HFF-Myc (cell line): ENCODE data around the gene INF2.
"Not testable (repeated sequence)": the region's sequence is repeated elsewhere in the genome, so short reads cannot be mapped to it uniquely, and the experiment has no call there.

Experiments
- DNase-seq: peaks from one replicate; pipeline ENCODE4 v3.0.0-alpha.2; 2011; ENCODE audit warnings: low read depth; ENCODE audit errors: extremely low read depth
- H3K4me3 ChIP-seq: replicated peaks from 2 replicates; pipeline ENCODE4 v1.5.1; 2011; ENCODE audit warnings: low read depth, mild to moderate bottlenecking, control low read depth, low read length
- TF ChIP-seq, protein P1 (sequence below): IDR thresholded peaks from 2 replicates; pipeline ENCODE4 v1.5.1; 2012; ENCODE audit warnings: mild to moderate bottlenecking, low read depth, low read length, control low read depth; ENCODE audit errors: missing control alignments

The INF2 gene

GRCh38 chr14:104726600-104727451 lies 37.4 kb downstream of the INF2 start:
- DNase-seq: no peak
- H3K4me3 ChIP-seq: no peak overlapping the region
- TF ChIP-seq, protein P1, sequence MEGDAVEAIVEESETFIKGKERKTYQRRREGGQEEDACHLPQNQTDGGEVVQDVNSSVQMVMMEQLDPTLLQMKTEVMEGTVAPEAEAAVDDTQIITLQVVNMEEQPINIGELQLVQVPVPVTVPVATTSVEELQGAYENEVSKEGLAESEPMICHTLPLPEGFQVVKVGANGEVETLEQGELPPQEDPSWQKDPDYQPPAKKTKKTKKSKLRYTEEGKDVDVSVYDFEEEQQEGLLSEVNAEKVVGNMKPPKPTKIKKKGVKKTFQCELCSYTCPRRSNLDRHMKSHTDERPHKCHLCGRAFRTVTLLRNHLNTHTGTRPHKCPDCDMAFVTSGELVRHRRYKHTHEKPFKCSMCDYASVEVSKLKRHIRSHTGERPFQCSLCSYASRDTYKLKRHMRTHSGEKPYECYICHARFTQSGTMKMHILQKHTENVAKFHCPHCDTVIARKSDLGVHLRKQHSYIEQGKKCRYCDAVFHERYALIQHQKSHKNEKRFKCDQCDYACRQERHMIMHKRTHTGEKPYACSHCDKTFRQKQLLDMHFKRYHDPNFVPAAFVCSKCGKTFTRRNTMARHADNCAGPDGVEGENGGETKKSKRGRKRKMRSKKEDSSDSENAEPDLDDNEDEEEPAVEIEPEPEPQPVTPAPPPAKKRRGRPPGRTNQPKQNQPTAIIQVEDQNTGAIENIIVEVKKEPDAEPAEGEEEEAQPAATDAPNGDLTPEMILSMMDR: no peak

DNA sequence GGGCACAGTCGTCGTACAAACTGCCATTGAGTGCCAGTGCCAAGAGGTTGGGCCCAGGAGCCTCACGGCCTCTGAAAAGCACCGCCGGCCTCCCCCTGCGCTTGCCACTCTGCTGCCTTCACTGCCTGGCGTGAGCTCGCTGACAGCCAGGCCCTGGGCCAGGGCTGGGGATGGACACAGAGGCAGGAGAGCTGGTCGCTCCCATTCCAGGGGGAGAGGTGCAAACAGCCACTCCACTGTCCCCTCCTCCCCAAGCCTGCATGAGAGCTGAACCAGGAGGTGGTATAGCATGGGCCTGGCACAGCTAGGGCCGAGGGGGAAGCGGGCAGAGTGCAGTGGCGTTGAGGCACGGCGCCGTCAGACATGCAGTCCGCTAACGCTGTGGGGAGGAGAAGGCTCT lies 39.2 kb downstream of the INF2 start:
- DNase-seq: no peak
- H3K4me3 ChIP-seq: no peak overlapping the region
- TF ChIP-seq, protein P1: no peak

- not testable (repeated sequence) for DNase-seq, H3K4me3 ChIP-seq
Measured at GRCh38 chr14:104729176-104729834, 39.9 kb downstream of the INF2 start.

DNA sequence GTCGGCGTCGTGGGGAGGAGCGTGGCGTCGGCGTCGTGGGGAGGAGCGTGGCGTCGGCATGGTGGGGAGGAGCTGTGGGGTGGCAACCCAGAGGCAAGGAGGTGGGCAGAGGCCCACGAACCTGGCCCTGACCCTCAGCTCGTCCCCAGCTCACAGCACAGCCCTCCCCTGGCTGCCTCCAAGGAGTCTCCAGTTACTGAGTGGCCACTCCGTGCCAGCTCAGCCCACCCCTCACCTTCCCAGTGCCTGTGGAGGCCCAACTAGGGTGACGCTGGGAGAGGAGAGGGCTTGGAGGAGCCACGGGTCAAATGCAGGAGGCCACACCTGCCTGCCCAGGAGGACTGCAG lies 40.4 kb downstream of the INF2 start:
- TF ChIP-seq, protein P1: no peak
- no peak overlapping the region for H3K4me3 ChIP-seq
- no peak for DNase-seq

GRCh38 chr14:104730487-104730886 lies 41.1 kb downstream of the INF2 start:
- DNase-seq: no peak
- H3K4me3 ChIP-seq: no peak overlapping the region
- TF ChIP-seq, protein P1: no peak

DNA sequence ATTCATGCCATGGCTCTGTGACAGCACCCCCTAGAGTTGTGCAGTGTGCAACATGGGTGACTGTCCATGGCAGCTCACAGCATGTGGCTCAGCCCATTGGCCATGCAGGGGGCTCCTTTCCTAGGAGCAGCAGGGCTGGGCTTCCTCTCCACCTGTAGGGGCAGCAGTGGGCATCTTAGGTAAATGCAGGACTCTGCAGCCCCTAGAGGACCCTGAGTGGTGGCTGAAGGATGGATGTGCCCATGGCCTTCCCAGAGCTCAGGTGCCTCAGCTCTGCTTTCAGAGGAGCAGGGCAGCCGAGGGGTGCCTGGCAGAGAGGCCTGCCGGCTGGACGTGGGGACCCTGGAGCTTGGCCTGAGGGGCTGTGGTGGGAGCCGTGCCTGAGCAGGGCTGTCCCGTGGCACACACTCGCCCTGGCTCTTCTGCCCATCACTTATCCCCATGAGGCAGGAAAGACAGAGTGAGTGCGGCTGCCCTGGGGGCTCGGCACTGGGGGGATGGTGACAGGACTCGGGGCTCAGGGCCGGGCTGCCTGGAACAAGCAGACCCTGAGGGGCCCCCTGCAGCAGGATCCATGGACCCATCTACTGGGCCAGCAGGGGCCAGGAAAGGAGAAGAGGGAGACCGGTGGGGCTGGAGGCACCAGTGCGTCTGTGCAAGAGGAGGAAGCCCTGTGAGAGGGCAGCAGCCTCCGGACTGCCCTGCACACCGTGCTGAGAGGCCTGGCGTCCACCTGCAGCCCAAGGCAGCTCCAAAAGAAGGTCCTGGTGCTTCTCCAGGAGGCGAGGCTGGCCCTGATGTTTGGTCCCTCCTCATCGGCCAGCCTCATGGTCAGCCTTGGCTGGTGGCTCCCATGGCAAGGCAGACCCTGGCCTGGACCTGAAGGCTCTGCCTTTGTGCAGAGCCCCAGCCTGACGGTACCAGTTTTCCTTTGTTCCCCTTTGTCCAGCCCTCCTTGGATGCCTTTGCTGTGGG lies 42.2 kb downstream of the INF2 start:
- no peak overlapping the region for H3K4me3 ChIP-seq
- TF ChIP-seq, protein P1: peak; percentile 57
- no peak for DNase-seq
